ENCODE measurements around the gene SEPTIN1. TPM values are rescaled to one million over a fixed set of nuclear protein-coding genes. Genes with fewer than 3 reads are reported as not detected.

SEPTIN1 gene
- 100 to 1,000 TPM; 192 to 220 TPM for total RNA-seq
- 134 to 144 reads per million in 2 donors for total RNA-seq

DNA sequence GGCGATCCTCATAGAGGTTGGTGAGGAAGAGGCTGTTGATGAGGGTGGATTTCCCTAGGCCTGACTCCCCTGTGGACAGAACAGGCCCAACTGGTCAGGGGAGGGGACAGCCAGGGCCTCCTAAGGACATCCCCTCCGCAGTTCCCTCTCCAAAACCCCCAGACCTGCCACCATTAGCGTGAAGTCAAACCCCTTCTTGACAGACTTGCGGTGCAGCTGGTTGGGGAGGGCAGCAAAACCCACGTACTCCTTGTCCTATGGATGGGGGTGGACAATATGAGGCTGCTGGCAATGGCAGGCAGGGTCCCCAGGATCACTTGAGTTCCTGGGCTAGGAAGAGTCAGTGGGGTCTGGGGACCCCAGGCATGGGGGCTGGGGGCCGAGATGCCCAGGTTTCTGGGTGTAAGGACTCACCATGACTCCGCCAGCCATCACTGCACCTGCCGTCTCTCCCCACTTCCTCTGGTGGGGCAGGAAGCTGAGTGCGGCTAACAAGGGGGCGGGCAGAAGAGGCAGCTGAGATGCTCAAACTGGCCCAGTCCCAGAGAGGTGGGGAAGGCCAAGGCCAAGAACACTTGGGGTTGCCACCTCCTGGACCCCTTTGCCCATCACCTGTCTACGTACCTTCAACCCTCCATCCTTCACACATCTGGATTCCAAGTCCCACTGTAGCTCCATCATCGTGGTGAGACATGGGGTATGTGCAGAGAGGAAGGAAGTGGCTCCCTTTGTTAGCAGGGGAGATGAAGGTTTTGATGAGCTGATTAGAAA lies at the start of gene SEPTIN1:
SEPTIN1 (minus strand) TSS at position 451 of the 771 bp plus-strand sequence; CDS start at position 432, 19 bp downstream.
- H3K4me3 Mint-ChIP-seq: peak within 1 kb of the TSS; percentile 99
- peak within 1 kb of the TSS; percentile 99 for H3K27ac Mint-ChIP-seq
- H3K27me3 Mint-ChIP-seq: no peaks in the 10 kb centered on the region
- ATAC-seq: peak; percentile 43
- H3K36me3 Mint-ChIP-seq (ENCODE audit: low read depth): peaks cover 2% of the 10 kb centered on the region
- peak; percentile 54 to 63 (median 61) for DNase-seq
- peaks cover 45% of the 10 kb centered on the region for H3K4me1 Mint-ChIP-seq
- no peaks in the 10 kb centered on the region for H3K9me3 ChIP-seq (ENCODE audit: control insufficient read depth, low read length, poor library complexity, severe bottlenecking)

DNA sequence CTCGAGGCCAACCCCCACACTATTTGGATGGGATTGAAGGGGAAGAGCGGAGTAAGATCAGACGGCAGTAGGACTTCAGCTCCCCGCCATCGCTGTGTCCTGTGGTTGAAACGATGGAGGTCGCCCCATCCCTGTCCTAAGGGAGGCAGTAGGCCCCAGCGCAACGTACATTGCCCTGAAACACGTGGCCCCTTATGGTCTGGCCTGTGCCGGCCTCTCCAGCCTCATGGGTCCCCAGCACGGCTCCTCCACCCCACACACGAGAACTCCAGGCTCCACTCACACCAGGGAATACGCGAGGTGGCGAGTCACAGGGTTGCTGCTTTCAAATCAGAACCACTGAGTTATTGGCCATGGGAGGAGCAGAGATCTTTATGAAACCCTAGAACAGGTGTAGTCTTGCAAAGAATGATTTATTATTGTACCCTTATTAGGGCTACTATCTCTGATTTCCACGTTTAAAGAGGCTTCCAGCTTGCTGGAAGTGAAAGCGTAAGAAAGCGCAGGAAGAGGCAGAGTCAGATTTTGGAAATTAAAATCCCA lies 48.1 kb upstream of the SEPTIN1 start:
- Mint-ChIP-seq H3K27me3 (no peaks in the 10 kb centered on the region), H3K27ac (no peak overlapping the region), H3K4me1 (peaks cover 20% of the 10 kb centered on the region), H3K36me3 (ENCODE audit: low read depth) (peaks cover 5% of the 10 kb centered on the region), H3K4me3 (no peak overlapping the region)
- peak; percentile 7 for ATAC-seq
- H3K9me3 ChIP-seq (ENCODE audit: control insufficient read depth, low read length, poor library complexity, severe bottlenecking): no peaks in the 10 kb centered on the region
- no peak for DNase-seq

DNA sequence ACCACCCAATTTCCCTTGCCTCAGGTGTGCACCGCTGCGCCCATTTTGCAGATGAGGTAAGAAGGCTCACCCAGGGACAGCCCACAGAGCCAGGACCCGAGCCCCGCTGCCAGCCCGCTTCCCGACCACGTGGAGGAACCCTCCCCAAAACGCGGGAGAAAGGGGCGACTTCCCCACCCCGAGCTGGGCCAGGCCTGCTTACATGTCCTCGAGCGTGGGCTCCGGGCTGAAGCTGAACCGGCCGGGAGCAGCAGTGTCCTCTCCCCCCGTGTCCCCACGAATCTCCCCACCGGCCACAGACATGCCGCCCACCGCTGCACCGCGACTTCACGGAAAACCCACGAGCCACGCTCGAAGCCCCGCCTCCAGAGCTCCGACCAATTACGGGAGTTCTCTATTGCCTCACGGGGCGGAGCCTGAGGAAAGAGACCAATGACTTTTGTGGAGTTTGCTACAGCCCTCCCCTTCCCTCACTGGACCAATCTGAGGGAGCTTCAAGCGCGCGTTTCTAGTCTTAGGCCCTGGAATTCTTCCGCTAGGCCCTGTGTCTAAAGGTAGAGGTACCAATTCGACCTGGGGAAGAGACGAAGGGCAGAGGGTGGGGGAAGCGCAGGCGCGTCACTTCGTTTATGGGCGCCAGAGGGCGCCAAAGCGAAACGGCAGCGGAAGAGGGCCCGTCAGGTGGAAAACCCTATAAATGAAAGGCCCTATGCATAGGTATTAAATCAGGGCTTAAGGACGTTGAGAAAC lies 47.5 kb upstream of the SEPTIN1 start, which contains the start of gene DCTPP1:
DCTPP1 (minus strand) TSS at position 353 of the 750 bp plus-strand sequence; CDS start at position 303, 50 bp downstream.
- DNase-seq (peak; percentile 87 to 91 (median 87)), ATAC-seq (peak; percentile 97)
- Mint-ChIP-seq H3K4me1 (peaks cover 19% of the 10 kb centered on the region), H3K27ac (no peak within 1 kb of the TSS), H3K36me3 (ENCODE audit: low read depth) (peaks cover 5% of the 10 kb centered on the region), H3K4me3 (no peak within 1 kb of the TSS), H3K27me3 (no peaks in the 10 kb centered on the region)
- no peaks in the 10 kb centered on the region for H3K9me3 ChIP-seq (ENCODE audit: control insufficient read depth, low read length, poor library complexity, severe bottlenecking)

GRCh38 chr16:30429418-30429677 lies 47.0 kb upstream of the SEPTIN1 start:
- Mint-ChIP-seq H3K27ac (no peak overlapping the region), H3K4me3 (no peak overlapping the region), H3K36me3 (ENCODE audit: low read depth) (peaks cover 5% of the 10 kb centered on the region), H3K4me1 (peaks cover 14% of the 10 kb centered on the region), H3K27me3 (no peaks in the 10 kb centered on the region)
- DNase-seq (no peak), ATAC-seq (no peak)
- H3K9me3 ChIP-seq (ENCODE audit: control insufficient read depth, low read length, poor library complexity, severe bottlenecking): no peaks in the 10 kb centered on the region

DNA sequence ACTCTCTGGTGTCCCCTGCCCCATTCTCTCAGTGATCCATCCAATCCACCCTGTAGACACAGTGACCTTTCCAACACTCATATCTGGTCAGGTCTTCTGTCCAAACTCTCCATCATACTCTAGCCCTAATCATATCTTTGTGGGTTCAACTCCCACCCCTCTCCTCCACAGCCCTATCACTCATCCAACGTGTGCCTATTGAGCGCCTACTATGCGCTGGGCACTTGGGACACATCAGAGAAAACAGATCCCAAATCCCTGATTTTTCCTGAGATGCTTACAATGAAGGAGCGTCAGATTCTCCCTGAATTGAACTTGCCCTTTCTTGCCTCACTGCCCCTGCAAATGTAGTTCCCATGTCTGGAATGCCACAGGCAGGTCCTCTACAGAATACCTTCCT lies 45.7 kb upstream of the SEPTIN1 start:
- DNase-seq (no peak), ATAC-seq (no peak)
- H3K4me1 Mint-ChIP-seq: peaks cover 7% of the 10 kb centered on the region
- H3K27me3 Mint-ChIP-seq: no peaks in the 10 kb centered on the region
- peak overlapping the region; percentile 36 for H3K4me3 Mint-ChIP-seq
- peaks cover 5% of the 10 kb centered on the region for H3K36me3 Mint-ChIP-seq (ENCODE audit: low read depth)
- no peaks in the 10 kb centered on the region for H3K9me3 ChIP-seq (ENCODE audit: control insufficient read depth, low read length, poor library complexity, severe bottlenecking)
- no peak overlapping the region for H3K27ac Mint-ChIP-seq

GRCh38 chr16:30421010-30421409 lies 38.6 kb upstream of the SEPTIN1 start:
- Mint-ChIP-seq H3K4me3 (no peak overlapping the region), H3K4me1 (peaks cover 25% of the 10 kb centered on the region), H3K27ac (peak overlapping the region; percentile 59), H3K36me3 (ENCODE audit: low read depth) (peaks cover 8% of the 10 kb centered on the region), H3K27me3 (no peaks in the 10 kb centered on the region)
- DNase-seq (no peak), ATAC-seq (no peak)
- H3K9me3 ChIP-seq (ENCODE audit: control insufficient read depth, low read length, poor library complexity, severe bottlenecking): no peaks in the 10 kb centered on the region

GRCh38 chr16:30418350-30419181 lies 36.2 kb upstream of the SEPTIN1 start:
- Mint-ChIP-seq H3K4me3 (peak overlapping the region; percentile 39), H3K27ac (no peak overlapping the region), H3K36me3 (ENCODE audit: low read depth) (peaks cover 5% of the 10 kb centered on the region), H3K27me3 (no peaks in the 10 kb centered on the region), H3K4me1 (peaks cover 24% of the 10 kb centered on the region)
- ATAC-seq (no peak), DNase-seq (no peak)
- no peaks in the 10 kb centered on the region for H3K9me3 ChIP-seq (ENCODE audit: control insufficient read depth, low read length, poor library complexity, severe bottlenecking)

DNA sequence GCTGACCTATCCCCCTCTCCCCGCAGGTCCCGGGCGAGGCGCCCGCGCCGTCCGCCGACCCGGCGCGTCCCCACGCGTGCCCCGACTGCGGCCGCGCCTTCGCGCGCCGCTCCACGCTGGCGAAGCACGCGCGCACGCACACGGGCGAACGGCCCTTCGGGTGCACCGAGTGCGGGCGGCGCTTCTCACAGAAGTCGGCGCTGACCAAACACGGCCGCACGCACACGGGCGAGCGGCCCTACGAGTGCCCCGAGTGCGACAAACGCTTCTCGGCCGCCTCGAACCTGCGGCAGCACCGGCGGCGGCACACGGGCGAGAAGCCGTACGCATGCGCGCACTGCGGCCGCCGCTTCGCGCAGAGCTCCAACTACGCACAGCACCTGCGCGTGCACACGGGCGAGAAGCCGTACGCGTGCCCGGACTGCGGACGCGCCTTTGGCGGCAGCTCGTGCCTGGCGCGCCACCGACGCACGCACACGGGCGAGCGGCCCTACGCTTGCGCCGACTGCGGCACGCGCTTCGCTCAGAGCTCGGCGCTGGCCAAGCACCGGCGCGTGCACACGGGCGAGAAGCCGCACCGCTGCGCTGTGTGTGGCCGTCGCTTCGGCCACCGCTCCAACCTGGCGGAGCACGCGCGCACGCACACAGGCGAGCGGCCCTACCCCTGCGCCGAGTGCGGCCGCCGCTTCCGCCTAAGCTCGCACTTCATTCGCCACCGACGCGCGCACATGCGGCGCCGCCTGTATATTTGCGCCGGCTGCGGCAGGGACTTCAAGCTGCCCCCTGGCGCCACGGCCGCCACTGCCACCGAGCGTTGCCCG lies 35.4 kb upstream of the SEPTIN1 start:
- Mint-ChIP-seq H3K4me1 (peaks cover 24% of the 10 kb centered on the region), H3K27ac (peak overlapping the region; percentile 75), H3K36me3 (ENCODE audit: low read depth) (peaks cover 5% of the 10 kb centered on the region), H3K4me3 (peak overlapping the region; percentile 39), H3K27me3 (no peaks in the 10 kb centered on the region)
- DNase-seq (peak; percentile 78 to 82 (median 82)), ATAC-seq (peak; percentile 91)
- H3K9me3 ChIP-seq (ENCODE audit: control insufficient read depth, low read length, poor library complexity, severe bottlenecking): no peaks in the 10 kb centered on the region

- ATAC-seq (no peak), DNase-seq (no peak)
- Mint-ChIP-seq H3K4me3 (peak overlapping the region; percentile 63), H3K27me3 (no peaks in the 10 kb centered on the region), H3K4me1 (peaks cover 27% of the 10 kb centered on the region), H3K36me3 (ENCODE audit: low read depth) (peaks cover 5% of the 10 kb centered on the region), H3K27ac (peak overlapping the region; percentile 75)
- H3K9me3 ChIP-seq (ENCODE audit: control insufficient read depth, low read length, poor library complexity, severe bottlenecking): no peaks in the 10 kb centered on the region
Measured at GRCh38 chr16:30416624-30417528, 34.5 kb upstream of the SEPTIN1 start.

DNA sequence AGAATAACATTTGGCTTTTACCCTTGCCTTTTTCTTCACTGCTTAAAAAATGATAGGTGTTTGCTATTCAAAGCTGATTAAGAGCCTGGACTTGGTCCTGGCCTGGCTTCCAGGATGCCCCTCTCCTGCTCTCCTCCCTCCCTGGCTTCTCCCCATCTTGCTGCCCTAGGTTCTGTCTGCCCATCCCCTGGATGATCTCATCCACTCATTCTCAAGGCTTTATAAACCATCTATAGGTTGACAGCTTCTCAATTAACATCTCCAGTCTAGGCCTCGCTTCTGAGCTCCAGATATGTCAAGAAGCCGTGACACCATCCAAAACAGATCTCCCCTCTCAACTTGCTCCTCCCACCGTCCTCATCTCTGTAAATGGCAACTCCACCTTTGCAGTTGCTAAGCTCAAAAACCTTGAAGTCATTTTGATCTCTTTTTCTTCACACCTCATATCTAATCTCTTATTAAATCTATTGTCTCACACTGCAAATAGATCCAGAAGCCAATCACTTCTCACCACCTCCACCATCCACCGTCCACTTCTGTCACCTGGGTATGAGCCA lies 33.8 kb upstream of the SEPTIN1 start:
- peaks cover 5% of the 10 kb centered on the region for H3K36me3 Mint-ChIP-seq (ENCODE audit: low read depth)
- no peaks in the 10 kb centered on the region for H3K27me3 Mint-ChIP-seq
- no peak for DNase-seq
- H3K4me1 Mint-ChIP-seq: peaks cover 25% of the 10 kb centered on the region
- ATAC-seq: no peak
- peak overlapping the region; percentile 63 for H3K27ac Mint-ChIP-seq
- no peak overlapping the region for H3K4me3 Mint-ChIP-seq
- H3K9me3 ChIP-seq (ENCODE audit: control insufficient read depth, low read length, poor library complexity, severe bottlenecking): no peaks in the 10 kb centered on the region

DNA sequence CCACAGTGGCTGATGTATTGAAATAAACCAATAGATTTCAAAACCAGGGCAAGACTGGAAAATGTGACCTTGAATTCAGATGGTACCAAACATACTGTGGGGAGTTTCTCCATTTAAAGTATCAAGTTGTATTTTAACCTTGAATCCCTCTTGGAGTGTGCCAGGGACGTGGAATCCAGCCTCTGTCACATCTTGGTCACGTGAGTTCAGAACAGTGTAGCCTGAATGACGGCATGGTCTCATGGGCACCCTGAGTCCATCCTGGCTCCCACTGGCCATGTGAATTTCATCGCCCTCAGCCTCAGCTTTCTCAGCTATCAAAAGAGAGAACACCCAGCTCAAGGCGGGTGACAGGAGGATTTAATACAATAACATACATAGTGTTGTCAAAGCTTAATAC lies 31.8 kb upstream of the SEPTIN1 start:
- ATAC-seq (no peak), DNase-seq (no peak)
- no peaks in the 10 kb centered on the region for H3K9me3 ChIP-seq (ENCODE audit: control insufficient read depth, low read length, poor library complexity, severe bottlenecking)
- H3K4me1 Mint-ChIP-seq: peaks cover 24% of the 10 kb centered on the region
- H3K27ac Mint-ChIP-seq: no peak overlapping the region
- H3K4me3 Mint-ChIP-seq: no peak overlapping the region
- H3K27me3 Mint-ChIP-seq: no peaks in the 10 kb centered on the region
- H3K36me3 Mint-ChIP-seq (ENCODE audit: low read depth): peaks cover 3% of the 10 kb centered on the region
